HEK293T (cell line): ENCODE results near the gene MPZL1.

Source experiments
- ARNT ChIP-seq: fragments of 450-650 bp; IDR thresholded peaks from 2 replicates; pipeline ENCODE4 v1.6.1; 2017; ENCODE audit warnings: mild to moderate bottlenecking
- BHLHE40 ChIP-seq: fragments of 450-650 bp; IDR thresholded peaks from 2 replicates; pipeline ENCODE4 v1.6.1; 2016; ENCODE audit warnings: mild to moderate bottlenecking, moderate library complexity, borderline replicate concordance
- CTBP1 ChIP-seq: fragments of 450-650 bp; IDR thresholded peaks from 2 replicates; pipeline ENCODE4 v1.6.1; 2016; ENCODE audit warnings: borderline replicate concordance
- ELF4 ChIP-seq: fragments of 450-650 bp; IDR thresholded peaks from 2 replicates; pipeline ENCODE4 v1.6.1; 2017; ENCODE audit warnings: antibody characterized with exemption
- FOXA1 ChIP-seq: fragments of 450-650 bp; IDR thresholded peaks from 2 replicates; pipeline ENCODE4 v1.6.1; 2016; ENCODE audit warnings: mild to moderate bottlenecking
- FOXK2 ChIP-seq: fragments of 450-650 bp; IDR thresholded peaks from 2 replicates; pipeline ENCODE4 v1.6.1; 2016; ENCODE audit warnings: mild to moderate bottlenecking
- FOXM1 ChIP-seq: fragments of 450-650 bp; IDR thresholded peaks from 2 replicates; pipeline ENCODE4 v1.6.1; 2017; ENCODE audit warnings: mild to moderate bottlenecking, borderline replicate concordance
- L3MBTL2 ChIP-seq: fragments of 450-650 bp; conservative IDR thresholded peaks from 2 replicates; pipeline ENCODE4 v1.6.1; 2016; ENCODE audit warnings: mild to moderate bottlenecking
- LEF1 ChIP-seq: fragments of 450-650 bp; IDR thresholded peaks from 2 replicates; pipeline ENCODE4 v1.6.1; 2017; ENCODE audit warnings: mild to moderate bottlenecking, borderline replicate concordance
- NFRKB ChIP-seq: fragments of 450-650 bp; IDR thresholded peaks from 2 replicates; pipeline ENCODE4 v1.6.1; 2016; ENCODE audit warnings: mild to moderate bottlenecking, moderate library complexity
- SP1 ChIP-seq: fragments of 450-650 bp; IDR thresholded peaks from 2 replicates; pipeline ENCODE4 v1.6.1; 2017
- SUZ12 ChIP-seq: fragments of 450-650 bp; IDR thresholded peaks from 2 replicates; pipeline ENCODE4 v1.6.1; 2016; ENCODE audit warnings: mild to moderate bottlenecking
- TARDBP ChIP-seq: fragments of 450-650 bp; IDR thresholded peaks from 2 replicates; pipeline ENCODE4 v1.6.1; 2016
- TF ChIP-seq, protein P1 (sequence below): fragments of 450-650 bp; IDR thresholded peaks from 2 replicates; pipeline ENCODE4 v1.6.1; 2016

DNA sequence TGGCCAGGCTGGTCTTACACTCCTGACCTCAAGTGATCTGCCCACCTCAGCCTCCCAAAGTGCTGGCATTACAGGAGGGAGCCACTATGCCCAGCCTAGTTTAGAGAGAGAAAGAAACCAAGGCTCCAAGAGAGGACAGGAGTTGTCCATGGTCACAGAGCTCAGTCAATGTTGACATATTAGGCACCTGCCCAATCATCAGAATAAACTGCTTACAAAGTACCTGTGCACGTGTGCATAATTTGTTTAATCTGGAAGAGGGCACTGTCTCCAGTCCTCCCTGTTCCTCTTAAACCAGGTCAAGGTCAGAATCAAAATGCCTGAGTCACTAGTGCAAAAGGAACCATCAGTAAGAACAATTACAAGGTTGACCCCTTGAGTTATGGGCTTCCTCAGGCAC lies 20.3 kb upstream of the MPZL1 start:
- no peak for TF ChIP-seq TARDBP
- TF ChIP-seq BHLHE40, result no peak
- no peak for TF ChIP-seq FOXK2
- TF ChIP-seq ELF4, result no peak
- TF ChIP-seq NFRKB, result no peak
- no peak for TF ChIP-seq SP1
- no peak for TF ChIP-seq SUZ12
- TF ChIP-seq L3MBTL2, result no peak
- TF ChIP-seq FOXM1, result no peak
- TF ChIP-seq ARNT, result no peak
- TF ChIP-seq, protein P1, sequence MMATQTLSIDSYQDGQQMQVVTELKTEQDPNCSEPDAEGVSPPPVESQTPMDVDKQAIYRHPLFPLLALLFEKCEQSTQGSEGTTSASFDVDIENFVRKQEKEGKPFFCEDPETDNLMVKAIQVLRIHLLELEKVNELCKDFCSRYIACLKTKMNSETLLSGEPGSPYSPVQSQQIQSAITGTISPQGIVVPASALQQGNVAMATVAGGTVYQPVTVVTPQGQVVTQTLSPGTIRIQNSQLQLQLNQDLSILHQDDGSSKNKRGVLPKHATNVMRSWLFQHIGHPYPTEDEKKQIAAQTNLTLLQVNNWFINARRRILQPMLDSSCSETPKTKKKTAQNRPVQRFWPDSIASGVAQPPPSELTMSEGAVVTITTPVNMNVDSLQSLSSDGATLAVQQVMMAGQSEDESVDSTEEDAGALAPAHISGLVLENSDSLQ, result no peak
- no peak for TF ChIP-seq FOXA1
- TF ChIP-seq CTBP1, result no peak
- no peak for TF ChIP-seq LEF1
